ENCODE measurements around the gene SHISAL2A.

Gene SHISAL2A

DNA sequence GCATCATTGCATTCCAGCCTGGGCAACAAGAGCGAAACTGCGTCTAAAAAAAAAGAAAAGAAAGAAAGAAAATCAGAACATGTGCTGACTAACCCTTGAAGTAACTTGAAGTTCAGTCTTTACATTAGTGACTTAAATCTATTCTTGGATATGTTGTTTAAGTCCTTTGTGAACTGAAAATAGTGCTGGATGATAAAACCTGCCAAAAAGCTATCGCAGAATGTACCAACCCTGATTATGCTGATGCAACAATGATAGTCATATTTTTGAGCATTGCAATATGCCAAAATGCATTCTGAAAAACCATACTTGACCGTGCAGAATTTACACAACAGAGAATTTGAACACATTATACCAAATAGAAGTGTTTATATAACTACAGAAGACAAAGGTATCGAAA, 30.7 kb downstream of the SHISAL2A start:
- TF ChIP-seq, protein P1, sequence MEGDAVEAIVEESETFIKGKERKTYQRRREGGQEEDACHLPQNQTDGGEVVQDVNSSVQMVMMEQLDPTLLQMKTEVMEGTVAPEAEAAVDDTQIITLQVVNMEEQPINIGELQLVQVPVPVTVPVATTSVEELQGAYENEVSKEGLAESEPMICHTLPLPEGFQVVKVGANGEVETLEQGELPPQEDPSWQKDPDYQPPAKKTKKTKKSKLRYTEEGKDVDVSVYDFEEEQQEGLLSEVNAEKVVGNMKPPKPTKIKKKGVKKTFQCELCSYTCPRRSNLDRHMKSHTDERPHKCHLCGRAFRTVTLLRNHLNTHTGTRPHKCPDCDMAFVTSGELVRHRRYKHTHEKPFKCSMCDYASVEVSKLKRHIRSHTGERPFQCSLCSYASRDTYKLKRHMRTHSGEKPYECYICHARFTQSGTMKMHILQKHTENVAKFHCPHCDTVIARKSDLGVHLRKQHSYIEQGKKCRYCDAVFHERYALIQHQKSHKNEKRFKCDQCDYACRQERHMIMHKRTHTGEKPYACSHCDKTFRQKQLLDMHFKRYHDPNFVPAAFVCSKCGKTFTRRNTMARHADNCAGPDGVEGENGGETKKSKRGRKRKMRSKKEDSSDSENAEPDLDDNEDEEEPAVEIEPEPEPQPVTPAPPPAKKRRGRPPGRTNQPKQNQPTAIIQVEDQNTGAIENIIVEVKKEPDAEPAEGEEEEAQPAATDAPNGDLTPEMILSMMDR (conservative IDR thresholded peaks at IDR 0.05; ENCODE audit: low read depth, low read length) = no peak
- Histone ChIP-seq H3K27me3 (ENCODE audit: insufficient read depth, low read depth) (no peaks in the 10 kb centered on the region), H3K4me3 (IDR thresholded peaks at IDR 0.05; ENCODE audit: insufficient read depth, low read depth, low read length) (no peak overlapping the region), H3K27ac (no peak overlapping the region), H3K4me2 (no peak overlapping the region), H3K36me3 (ENCODE audit: insufficient read depth) (no peaks in the 10 kb centered on the region), H3K9ac (no peak overlapping the region), H4K20me1 (ENCODE audit: insufficient read depth) (no peaks in the 10 kb centered on the region), H3K79me2 (ENCODE audit: insufficient read depth, low read depth) (no peaks in the 10 kb centered on the region), H2AFZ (ENCODE audit: low read depth) (no peak overlapping the region), H3K4me1 (ENCODE audit: low read depth, poor library complexity, severe bottlenecking) (no peaks in the 10 kb centered on the region)

DNA sequence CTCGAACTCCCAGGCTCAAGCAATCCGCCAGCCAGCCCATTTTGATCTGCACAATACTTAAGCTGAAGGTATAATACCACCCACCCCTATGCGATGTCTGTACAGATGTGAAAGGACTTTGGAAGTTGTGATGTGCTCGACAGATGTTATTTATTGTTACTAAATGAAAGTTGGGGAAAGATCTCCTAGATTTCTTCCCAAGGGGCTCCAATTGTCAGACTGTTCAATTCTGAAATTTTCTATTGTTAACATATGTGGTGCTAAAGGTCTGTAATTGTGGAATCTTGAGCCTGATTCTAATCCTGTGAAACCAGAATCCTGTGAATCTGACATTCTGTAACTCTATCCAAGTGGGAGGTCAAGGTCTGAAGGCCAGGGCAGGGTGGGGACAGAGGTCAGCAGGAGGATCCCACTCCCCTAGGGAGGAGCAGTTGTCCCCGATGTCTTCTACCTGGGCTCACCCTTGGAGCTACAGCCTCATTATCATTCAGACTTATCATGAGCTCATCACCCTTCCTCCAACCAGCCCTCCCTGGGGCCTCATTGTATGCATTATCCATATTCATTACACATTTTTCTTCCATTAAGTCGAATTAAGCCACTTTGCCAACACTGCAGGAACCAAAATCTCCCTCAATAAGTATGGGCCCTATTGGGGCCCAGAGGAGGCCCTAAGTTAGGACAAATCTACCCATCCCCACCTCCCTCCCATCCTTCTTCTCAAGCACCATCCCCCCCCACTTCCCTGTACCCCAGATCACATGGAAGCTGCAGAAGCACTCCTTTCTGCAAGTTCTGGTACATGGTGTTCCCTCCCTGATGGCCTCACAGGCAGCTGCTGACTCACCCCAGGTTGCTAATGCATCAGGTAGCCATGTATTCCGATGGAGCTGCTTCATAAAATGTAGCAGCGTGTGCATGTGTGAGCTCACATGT, 32.3 kb downstream of the SHISAL2A start:
- no peak overlapping the region for H3K4me2 ChIP-seq
- no peaks in the 10 kb centered on the region for H3K36me3 ChIP-seq (ENCODE audit: insufficient read depth)
- no peaks in the 10 kb centered on the region for H4K20me1 ChIP-seq (ENCODE audit: insufficient read depth)
- H3K27me3 ChIP-seq (ENCODE audit: insufficient read depth, low read depth) = no peaks in the 10 kb centered on the region
- peaks cover 2% of the 10 kb centered on the region for H3K4me1 ChIP-seq (ENCODE audit: low read depth, poor library complexity, severe bottlenecking)
- H3K79me2 ChIP-seq (ENCODE audit: insufficient read depth, low read depth) = no peaks in the 10 kb centered on the region
- H3K4me3 ChIP-seq (IDR thresholded peaks at IDR 0.05; ENCODE audit: insufficient read depth, low read depth, low read length) = no peak overlapping the region
- H3K9ac ChIP-seq = no peak overlapping the region
- H3K27ac ChIP-seq = no peak overlapping the region
- TF ChIP-seq, protein P1 (conservative IDR thresholded peaks at IDR 0.05; ENCODE audit: low read depth, low read length) = no peak
- no peak overlapping the region for H2AFZ ChIP-seq (ENCODE audit: low read depth)

DNA sequence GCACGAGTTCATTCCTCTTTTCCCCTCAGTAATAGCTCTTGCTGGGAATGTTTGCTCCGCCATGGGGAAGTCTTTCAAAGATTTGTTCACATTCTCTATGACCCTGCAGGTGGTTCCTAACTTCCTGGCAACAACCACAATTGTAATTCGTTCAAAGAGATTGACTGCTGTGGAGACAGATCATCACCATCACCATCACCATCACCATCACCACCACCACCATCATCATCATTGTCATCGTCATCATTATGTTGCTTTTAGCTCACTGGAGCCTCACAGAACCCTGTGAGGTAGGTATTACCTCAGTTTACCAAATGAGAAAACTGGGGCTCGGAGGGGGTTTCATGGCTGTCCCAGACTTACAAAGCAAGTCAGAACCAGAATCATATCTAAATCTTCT, 34.3 kb downstream of the SHISAL2A start:
- no peak overlapping the region for H3K9ac ChIP-seq
- no peaks in the 10 kb centered on the region for H3K27me3 ChIP-seq (ENCODE audit: insufficient read depth, low read depth)
- H3K79me2 ChIP-seq (ENCODE audit: insufficient read depth, low read depth) = no peaks in the 10 kb centered on the region
- H3K27ac ChIP-seq = no peak overlapping the region
- H3K4me1 ChIP-seq (ENCODE audit: low read depth, poor library complexity, severe bottlenecking) = peaks cover 4% of the 10 kb centered on the region
- H3K4me2 ChIP-seq = no peak overlapping the region
- H4K20me1 ChIP-seq (ENCODE audit: insufficient read depth) = no peaks in the 10 kb centered on the region
- H3K36me3 ChIP-seq (ENCODE audit: insufficient read depth) = no peaks in the 10 kb centered on the region
- TF ChIP-seq, protein P1 (conservative IDR thresholded peaks at IDR 0.05; ENCODE audit: low read depth, low read length) = no peak
- H3K4me3 ChIP-seq (IDR thresholded peaks at IDR 0.05; ENCODE audit: insufficient read depth, low read depth, low read length) = no peak overlapping the region
- H2AFZ ChIP-seq (ENCODE audit: low read depth) = no peak overlapping the region

DNA sequence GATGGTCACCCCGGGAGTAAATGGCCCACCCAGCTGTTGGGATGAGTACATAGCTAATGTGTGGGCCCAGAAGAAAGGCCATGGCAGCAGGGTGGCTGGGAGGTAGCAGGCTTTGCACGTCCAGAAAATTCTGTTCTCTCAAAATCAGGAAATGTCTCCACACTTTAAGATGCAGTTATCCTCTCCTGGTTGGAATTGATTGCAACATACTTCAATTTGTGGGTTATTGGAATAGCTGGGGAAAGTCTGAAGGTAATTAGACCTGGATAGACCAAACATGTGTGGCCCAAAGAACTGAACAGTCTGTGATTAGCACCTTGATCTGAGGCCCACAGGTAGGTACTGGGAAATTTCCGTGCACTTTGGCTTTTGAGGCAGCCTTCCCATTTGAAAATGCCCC, 35.0 kb downstream of the SHISAL2A start:
- no peaks in the 10 kb centered on the region for H3K36me3 ChIP-seq (ENCODE audit: insufficient read depth)
- H3K79me2 ChIP-seq (ENCODE audit: insufficient read depth, low read depth) = no peaks in the 10 kb centered on the region
- TF ChIP-seq, protein P1 (conservative IDR thresholded peaks at IDR 0.05; ENCODE audit: low read depth, low read length) = no peak
- H4K20me1 ChIP-seq (ENCODE audit: insufficient read depth) = no peaks in the 10 kb centered on the region
- no peak overlapping the region for H2AFZ ChIP-seq (ENCODE audit: low read depth)
- H3K4me2 ChIP-seq = no peak overlapping the region
- H3K27me3 ChIP-seq (ENCODE audit: insufficient read depth, low read depth) = no peaks in the 10 kb centered on the region
- no peak overlapping the region for H3K9ac ChIP-seq
- peaks cover 4% of the 10 kb centered on the region for H3K4me1 ChIP-seq (ENCODE audit: low read depth, poor library complexity, severe bottlenecking)
- no peak overlapping the region for H3K27ac ChIP-seq
- H3K4me3 ChIP-seq (IDR thresholded peaks at IDR 0.05; ENCODE audit: insufficient read depth, low read depth, low read length) = no peak overlapping the region
